ENCODE data around the gene RPS27. TPM values are rescaled to one million over a fixed set of nuclear protein-coding genes. Genes with fewer than 3 reads are reported as not detected.

RPS27 gene
- total and polyA plus RNA-seq, 2 of the 13 experiments (the other 11 are each of a cell fraction or from before 2014, with no cell fraction given): 3,737 to 9,964 TPM

GRCh38 chr1:153963030-153963849 is 27.3 kb upstream of the RPS27 start, which contains the start of gene SLC39A1 (continued):
- TF ChIP-seq ATF3 (CRISPR knock-in tag; IDR thresholded peaks at IDR 0.05) (no peak), SALL2 (CRISPR knock-in tag; IDR thresholded peaks at IDR 0.05) (peak; percentile 67), PRMT3 (CRISPR knock-in tag; IDR thresholded peaks at IDR 0.05; ENCODE audit: borderline replicate concordance, low read depth) (no peak), RAD21 (CRISPR knock-in tag; IDR thresholded peaks at IDR 0.05) (peak; percentile 15; the same call in 1 of the 2 replicates), KDM2A (CRISPR knock-in tag; IDR thresholded peaks at IDR 0.05; ENCODE audit: borderline replicate concordance, low read depth) (no peak; the same call in 1 of the 2 replicates), ZNF451 (CRISPR knock-in tag; IDR thresholded peaks at IDR 0.05) (no peak), LCORL (IDR thresholded peaks at IDR 0.05) (no peak), LCORL (CRISPR knock-in tag; IDR thresholded peaks at IDR 0.05) (0 out of 2 replicates have a peak, but pooled peaks have one; percentile 36), RFXAP (CRISPR knock-in tag; IDR thresholded peaks at IDR 0.05; ENCODE audit: borderline replicate concordance) (no peak), KAT2B (IDR thresholded peaks at IDR 0.05; ENCODE audit: borderline replicate concordance, low read depth, low read length) (no peak), ZSCAN22 (CRISPR knock-in tag; IDR thresholded peaks at IDR 0.05) (no peak), ZNF235 (CRISPR knock-in tag; IDR thresholded peaks at IDR 0.05; ENCODE audit: borderline replicate concordance) (no peak), ZNF616 (CRISPR knock-in tag; IDR thresholded peaks at IDR 0.05; ENCODE audit: low read depth) (peak; percentile 56; the same call in 1 of the 2 replicates), ZEB1 (IDR thresholded peaks at IDR 0.05; ENCODE audit: insufficient replicate concordance, low read depth) (no peak), ZNF75D (CRISPR knock-in tag; IDR thresholded peaks at IDR 0.05; ENCODE audit: borderline replicate concordance) (no peak), REL (CRISPR knock-in tag; conservative IDR thresholded peaks at IDR 0.05) (no peak), ZNF33B (CRISPR knock-in tag; IDR thresholded peaks at IDR 0.05) (peak; percentile 30; the same call in 1 of the 2 replicates), MYC (CRISPR knock-in tag; IDR thresholded peaks at IDR 0.05; ENCODE audit: borderline replicate concordance) (peak; percentile 71), IKZF4 (CRISPR knock-in tag; IDR thresholded peaks at IDR 0.05; ENCODE audit: borderline replicate concordance, low read depth, not compliant biosample characterization) (no peak)
- TF ChIP-seq, protein P1, sequence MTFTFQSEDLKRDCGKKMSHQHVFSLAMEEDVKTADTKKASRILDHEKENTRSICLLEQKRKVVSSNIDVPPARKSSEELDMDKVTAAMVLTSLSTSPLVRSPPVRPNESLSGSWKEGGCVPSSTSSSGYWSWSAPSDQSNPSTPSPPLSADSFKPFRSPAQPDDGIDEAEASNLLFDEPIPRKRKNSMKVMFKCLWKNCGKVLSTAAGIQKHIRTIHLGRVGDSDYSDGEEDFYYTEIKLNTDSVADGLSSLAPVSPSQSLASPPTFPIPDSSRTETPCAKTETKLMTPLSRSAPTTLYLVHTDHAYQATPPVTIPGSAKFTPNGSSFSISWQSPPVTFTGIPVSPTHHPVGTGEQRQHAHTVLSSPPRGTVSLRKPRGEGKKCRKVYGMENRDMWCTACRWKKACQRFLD (CRISPR knock-in tag; IDR thresholded peaks at IDR 0.05; ENCODE audit: borderline replicate concordance): no peak
- TF ChIP-seq, protein P2, sequence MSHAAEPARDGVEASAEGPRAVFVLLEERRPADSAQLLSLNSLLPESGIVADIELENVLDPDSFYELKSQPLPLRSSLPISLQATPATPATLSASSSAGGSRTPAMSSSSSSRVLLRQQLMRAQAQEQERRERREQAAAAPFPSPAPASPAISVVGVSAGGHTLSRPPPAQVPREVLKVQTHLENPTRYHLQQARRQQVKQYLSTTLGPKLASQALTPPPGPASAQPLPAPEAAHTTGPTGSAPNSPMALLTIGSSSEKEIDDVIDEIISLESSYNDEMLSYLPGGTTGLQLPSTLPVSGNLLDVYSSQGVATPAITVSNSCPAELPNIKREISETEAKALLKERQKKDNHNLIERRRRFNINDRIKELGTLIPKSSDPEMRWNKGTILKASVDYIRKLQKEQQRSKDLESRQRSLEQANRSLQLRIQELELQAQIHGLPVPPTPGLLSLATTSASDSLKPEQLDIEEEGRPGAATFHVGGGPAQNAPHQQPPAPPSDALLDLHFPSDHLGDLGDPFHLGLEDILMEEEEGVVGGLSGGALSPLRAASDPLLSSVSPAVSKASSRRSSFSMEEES (CRISPR knock-in tag; IDR thresholded peaks at IDR 0.05): no peak
- TF ChIP-seq, protein P3, sequence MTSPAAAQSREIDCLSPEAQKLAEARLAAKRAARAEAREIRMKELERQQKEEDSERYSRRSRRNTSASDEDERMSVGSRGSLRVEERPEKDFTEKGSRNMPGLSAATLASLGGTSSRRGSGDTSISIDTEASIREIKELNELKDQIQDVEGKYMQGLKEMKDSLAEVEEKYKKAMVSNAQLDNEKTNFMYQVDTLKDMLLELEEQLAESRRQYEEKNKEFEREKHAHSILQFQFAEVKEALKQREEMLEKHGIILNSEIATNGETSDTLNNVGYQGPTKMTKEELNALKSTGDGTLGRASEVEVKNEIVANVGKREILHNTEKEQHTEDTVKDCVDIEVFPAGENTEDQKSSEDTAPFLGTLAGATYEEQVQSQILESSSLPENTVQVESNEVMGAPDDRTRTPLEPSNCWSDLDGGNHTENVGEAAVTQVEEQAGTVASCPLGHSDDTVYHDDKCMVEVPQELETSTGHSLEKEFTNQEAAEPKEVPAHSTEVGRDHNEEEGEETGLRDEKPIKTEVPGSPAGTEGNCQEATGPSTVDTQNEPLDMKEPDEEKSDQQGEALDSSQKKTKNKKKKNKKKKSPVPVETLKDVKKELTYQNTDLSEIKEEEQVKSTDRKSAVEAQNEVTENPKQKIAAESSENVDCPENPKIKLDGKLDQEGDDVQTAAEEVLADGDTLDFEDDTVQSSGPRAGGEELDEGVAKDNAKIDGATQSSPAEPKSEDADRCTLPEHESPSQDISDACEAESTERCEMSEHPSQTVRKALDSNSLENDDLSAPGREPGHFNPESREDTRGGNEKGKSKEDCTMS (CRISPR knock-in tag; conservative IDR thresholded peaks at IDR 0.05): no peak
